ENCODE measurements around the gene PEX6. TPM values are rescaled to one million over a fixed set of nuclear protein-coding genes. Genes with fewer than 3 reads are reported as not detected.
A peak's percentile ranks its signal among the peaks of the same experiment; 100 is the strongest.

Gene PEX6
- total and polyA plus RNA-seq, 2 of the 13 experiments (the other 11 are each of a cell fraction or from before 2014, with no cell fraction given): 5.1 to 6.7 TPM

DNA sequence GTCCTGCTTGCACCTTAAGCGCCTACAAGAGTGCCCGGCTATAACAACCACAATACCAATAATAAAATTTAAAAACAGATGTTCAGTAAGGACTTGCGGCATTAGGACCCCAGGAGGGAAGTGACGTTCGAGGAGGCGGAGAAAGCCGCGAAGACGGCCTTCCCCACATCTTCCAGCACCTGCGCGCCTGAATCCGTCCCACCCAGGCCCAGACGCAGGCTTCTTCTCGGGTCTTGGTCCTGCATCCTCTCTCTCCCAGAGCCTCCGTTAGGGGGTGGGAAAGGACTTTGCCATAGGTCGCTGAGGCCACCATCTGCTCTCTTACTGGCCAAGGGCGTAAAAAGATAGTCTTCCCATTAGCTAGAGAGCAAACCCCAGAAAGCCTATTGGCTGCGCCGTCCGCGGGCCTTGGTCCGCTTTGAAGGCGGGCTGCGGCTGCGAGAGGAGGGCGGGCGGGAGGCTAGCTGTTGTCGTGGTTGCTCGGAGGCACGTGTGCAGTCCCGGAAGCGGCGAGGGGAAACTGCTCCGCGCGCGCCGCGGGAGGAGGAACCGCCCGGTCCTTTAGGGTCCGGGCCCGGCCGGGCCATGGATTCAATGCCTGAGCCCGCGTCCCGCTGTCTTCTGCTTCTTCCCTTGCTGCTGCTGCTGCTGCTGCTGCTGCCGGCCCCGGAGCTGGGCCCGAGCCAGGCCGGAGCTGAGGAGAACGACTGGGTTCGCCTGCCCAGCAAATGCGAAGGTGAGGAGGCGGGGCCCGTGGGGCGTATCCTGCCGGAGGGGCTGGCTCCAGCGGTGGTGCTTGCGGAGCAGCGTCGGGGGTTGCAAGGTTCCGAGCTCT is 49.8 kb downstream of the PEX6 start, which contains the start of gene CNPY3 (continued):
- TF ChIP-seq CENPT (CRISPR knock-in tag; IDR thresholded peaks at IDR 0.05; ENCODE audit: low read depth): peak; percentile 94; the same call in 1 of the 2 replicates
- TF ChIP-seq, protein P1, sequence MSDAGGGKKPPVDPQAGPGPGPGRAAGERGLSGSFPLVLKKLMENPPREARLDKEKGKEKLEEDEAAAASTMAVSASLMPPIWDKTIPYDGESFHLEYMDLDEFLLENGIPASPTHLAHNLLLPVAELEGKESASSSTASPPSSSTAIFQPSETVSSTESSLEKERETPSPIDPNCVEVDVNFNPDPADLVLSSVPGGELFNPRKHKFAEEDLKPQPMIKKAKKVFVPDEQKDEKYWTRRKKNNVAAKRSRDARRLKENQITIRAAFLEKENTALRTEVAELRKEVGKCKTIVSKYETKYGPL (CRISPR knock-in tag; IDR thresholded peaks at IDR 0.05): peak; percentile 64; the same call in 1 of the 2 replicates
- TF ChIP-seq MIER3 (CRISPR knock-in tag; IDR thresholded peaks at IDR 0.05; ENCODE audit: borderline replicate concordance): peak; percentile 76; the same call in 1 of the 2 replicates
- peak; percentile 97; the same call in 1 of the 2 replicates for TF ChIP-seq ZNF615 (CRISPR knock-in tag; IDR thresholded peaks at IDR 0.05; ENCODE audit: borderline replicate concordance)
- TF ChIP-seq SRY (CRISPR knock-in tag; IDR thresholded peaks at IDR 0.05): peak; percentile 93
- TF ChIP-seq BRD4 (CRISPR knock-in tag; IDR thresholded peaks at IDR 0.05): peak; percentile 67; the same call in 1 of the 2 replicates
- peak; percentile 82 for TF ChIP-seq ZNF335 (CRISPR knock-in tag; IDR thresholded peaks at IDR 0.05)
- TF ChIP-seq PHF8 (CRISPR knock-in tag; IDR thresholded peaks at IDR 0.05): peak; percentile 98
- TF ChIP-seq, protein P2, sequence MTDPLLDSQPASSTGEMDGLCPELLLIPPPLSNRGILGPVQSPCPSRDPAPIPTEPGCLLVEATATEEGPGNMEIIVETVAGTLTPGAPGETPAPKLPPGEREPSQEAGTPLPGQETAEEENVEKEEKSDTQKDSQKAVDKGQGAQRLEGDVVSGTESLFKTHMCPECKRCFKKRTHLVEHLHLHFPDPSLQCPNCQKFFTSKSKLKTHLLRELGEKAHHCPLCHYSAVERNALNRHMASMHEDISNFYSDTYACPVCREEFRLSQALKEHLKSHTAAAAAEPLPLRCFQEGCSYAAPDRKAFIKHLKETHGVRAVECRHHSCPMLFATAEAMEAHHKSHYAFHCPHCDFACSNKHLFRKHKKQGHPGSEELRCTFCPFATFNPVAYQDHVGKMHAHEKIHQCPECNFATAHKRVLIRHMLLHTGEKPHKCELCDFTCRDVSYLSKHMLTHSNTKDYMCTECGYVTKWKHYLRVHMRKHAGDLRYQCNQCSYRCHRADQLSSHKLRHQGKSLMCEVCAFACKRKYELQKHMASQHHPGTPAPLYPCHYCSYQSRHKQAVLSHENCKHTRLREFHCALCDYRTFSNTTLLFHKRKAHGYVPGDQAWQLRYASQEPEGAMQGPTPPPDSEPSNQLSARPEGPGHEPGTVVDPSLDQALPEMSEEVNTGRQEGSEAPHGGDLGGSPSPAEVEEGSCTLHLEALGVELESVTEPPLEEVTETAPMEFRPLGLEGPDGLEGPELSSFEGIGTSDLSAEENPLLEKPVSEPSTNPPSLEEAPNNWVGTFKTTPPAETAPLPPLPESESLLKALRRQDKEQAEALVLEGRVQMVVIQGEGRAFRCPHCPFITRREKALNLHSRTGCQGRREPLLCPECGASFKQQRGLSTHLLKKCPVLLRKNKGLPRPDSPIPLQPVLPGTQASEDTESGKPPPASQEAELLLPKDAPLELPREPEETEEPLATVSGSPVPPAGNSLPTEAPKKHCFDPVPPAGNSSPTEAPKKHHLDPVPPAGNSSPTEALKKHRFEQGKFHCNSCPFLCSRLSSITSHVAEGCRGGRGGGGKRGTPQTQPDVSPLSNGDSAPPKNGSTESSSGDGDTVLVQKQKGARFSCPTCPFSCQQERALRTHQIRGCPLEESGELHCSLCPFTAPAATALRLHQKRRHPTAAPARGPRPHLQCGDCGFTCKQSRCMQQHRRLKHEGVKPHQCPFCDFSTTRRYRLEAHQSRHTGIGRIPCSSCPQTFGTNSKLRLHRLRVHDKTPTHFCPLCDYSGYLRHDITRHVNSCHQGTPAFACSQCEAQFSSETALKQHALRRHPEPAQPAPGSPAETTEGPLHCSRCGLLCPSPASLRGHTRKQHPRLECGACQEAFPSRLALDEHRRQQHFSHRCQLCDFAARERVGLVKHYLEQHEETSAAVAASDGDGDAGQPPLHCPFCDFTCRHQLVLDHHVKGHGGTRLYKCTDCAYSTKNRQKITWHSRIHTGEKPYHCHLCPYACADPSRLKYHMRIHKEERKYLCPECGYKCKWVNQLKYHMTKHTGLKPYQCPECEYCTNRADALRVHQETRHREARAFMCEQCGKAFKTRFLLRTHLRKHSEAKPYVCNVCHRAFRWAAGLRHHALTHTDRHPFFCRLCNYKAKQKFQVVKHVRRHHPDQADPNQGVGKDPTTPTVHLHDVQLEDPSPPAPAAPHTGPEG (CRISPR knock-in tag; IDR thresholded peaks at IDR 0.05): peak; percentile 97
- TF ChIP-seq, protein P3, sequence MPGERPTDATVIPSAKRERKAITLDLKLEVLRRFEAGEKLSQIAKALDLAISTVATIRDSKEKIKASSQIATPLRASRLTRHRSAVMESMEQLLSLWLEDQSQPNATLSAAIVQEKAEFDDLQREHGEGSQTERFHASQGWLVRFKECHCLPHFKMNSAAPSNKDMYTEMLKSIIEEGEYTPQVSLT (CRISPR knock-in tag; IDR thresholded peaks at IDR 0.05; ENCODE audit: borderline replicate concordance, low read depth): peak; percentile 95; the same call in 1 of the 2 replicates
- TF ChIP-seq KLF15 (CRISPR knock-in tag; IDR thresholded peaks at IDR 0.05; ENCODE audit: borderline replicate concordance): peak; percentile 73
- TF ChIP-seq SP2 (CRISPR knock-in tag; IDR thresholded peaks at IDR 0.05): peak; percentile 92
- TF ChIP-seq ZNF431 (CRISPR knock-in tag; IDR thresholded peaks at IDR 0.05; ENCODE audit: borderline replicate concordance, low read depth): peak; percentile 96; the same call in 1 of the 2 replicates
- TF ChIP-seq, protein P4, sequence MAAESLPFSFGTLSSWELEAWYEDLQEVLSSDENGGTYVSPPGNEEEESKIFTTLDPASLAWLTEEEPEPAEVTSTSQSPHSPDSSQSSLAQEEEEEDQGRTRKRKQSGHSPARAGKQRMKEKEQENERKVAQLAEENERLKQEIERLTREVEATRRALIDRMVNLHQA (CRISPR knock-in tag; IDR thresholded peaks at IDR 0.05): no peak
- TF ChIP-seq ZNF317 (CRISPR knock-in tag; IDR thresholded peaks at IDR 0.05): no peak; the same call in 1 of the 2 replicates
- TF ChIP-seq ZNF670 (CRISPR knock-in tag; IDR thresholded peaks at IDR 0.05; ENCODE audit: borderline replicate concordance): peak; percentile 88; the same call in 1 of the 2 replicates
- TF ChIP-seq ZFP1 (CRISPR knock-in tag; IDR thresholded peaks at IDR 0.05): peak; percentile 29; the same call in 1 of the 2 replicates
- peak; percentile 73; the same call in 1 of the 2 replicates for TF ChIP-seq HOXA5 (CRISPR knock-in tag; IDR thresholded peaks at IDR 0.05)
- TF ChIP-seq MAFK (conservative IDR thresholded peaks at IDR 0.05 in 1 of 2, IDR thresholded peaks at IDR 0.05 in 1 of 2; ENCODE audit: low read length in 2 of 2): no peak
- TF ChIP-seq ZSCAN12 (CRISPR knock-in tag; IDR thresholded peaks at IDR 0.05): peak; percentile 96
- TF ChIP-seq KMT2B (CRISPR knock-in tag; IDR thresholded peaks at IDR 0.05): peak; percentile 95
- peak; percentile 99 for TF ChIP-seq TMF1 (CRISPR knock-in tag; IDR thresholded peaks at IDR 0.05; ENCODE audit: low read depth)
- TF ChIP-seq MXI1 (IDR thresholded peaks at IDR 0.05; ENCODE audit: borderline replicate concordance, low read depth, low read length): peak; percentile 99

Data from HepG2 (cell line).